Neural crest cell (in vitro differentiated cells): ENCODE results near the gene RPL36A. TPM values are rescaled to one million over a fixed set of nuclear protein-coding genes. Genes with fewer than 3 reads are reported as not detected.

ENCODE experiments used
- DNase-seq: peaks from one replicate; pipeline ENCODE4 v3.0.0; 2021; ENCODE audit warnings: low read depth, mixed read lengths, low spot score
- H3K27ac Mint-ChIP-seq: one replicate; pipeline ENCODE4 v1.8.0; 2021; ENCODE audit warnings: mild to moderate bottlenecking, mixed read lengths; ENCODE audit not compliant: unreplicated experiment
- H3K27me3 Mint-ChIP-seq: 2 replicates; pipeline ENCODE4 v1.8.0; 2021; ENCODE audit warnings: low read depth, mild to moderate bottlenecking, mixed read lengths
- H3K36me3 Mint-ChIP-seq: 2 replicates; pipeline ENCODE4 v1.8.0; 2021; ENCODE audit warnings: low read depth, mild to moderate bottlenecking, mixed read lengths
- H3K4me1 Mint-ChIP-seq: 2 replicates; pipeline ENCODE4 v1.8.0; 2021; ENCODE audit warnings: mixed read lengths
- H3K4me3 Mint-ChIP-seq: one replicate; pipeline ENCODE4 v1.8.0; 2021; ENCODE audit warnings: mild to moderate bottlenecking, mixed read lengths
- H3K9me3 Mint-ChIP-seq: 2 replicates; pipeline ENCODE4 v1.8.0; 2021; ENCODE audit warnings: mixed read lengths
- CTCF ChIP-seq: fragments of 200-600 bp; sonication (generic); conservative IDR thresholded peaks from 2 replicates; pipeline ENCODE4 v1.5.0; 2021; ENCODE audit warnings: antibody characterized with exemption, mild to moderate bottlenecking
- total RNA-seq: library from RNA; stranded (reverse); gene quantifications from 2 replicates; pipeline ENCODE4 v1.2.1, GENCODE V29; 2021

RPL36A gene
- total RNA-seq, 1 donor from 2014 or later: 316 TPM

DNA sequence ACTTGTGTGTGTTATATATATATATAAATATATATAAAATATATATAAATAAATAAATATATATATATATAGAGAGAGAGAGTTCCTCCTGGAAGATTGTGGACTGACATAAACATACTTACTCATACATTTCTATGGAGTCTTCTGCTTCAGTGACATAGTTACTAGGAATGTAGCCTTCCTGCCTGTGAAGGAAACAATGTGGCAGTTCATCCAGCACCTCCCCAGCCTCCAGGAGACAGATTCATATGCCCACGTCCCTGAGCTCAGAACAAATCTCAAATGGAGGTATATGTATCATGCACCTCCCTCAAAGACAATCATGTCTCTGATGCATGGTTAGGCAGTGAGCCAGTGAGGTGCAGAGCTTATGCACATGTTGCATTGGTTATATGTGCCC is 30.8 kb upstream of the RPL36A start:
- Mint-ChIP-seq H3K4me3 (no peak overlapping the region), H3K4me1 (no peaks in the 10 kb centered on the region), H3K36me3 (peaks cover 2% of the 10 kb centered on the region), H3K27me3 (no peaks in the 10 kb centered on the region), H3K9me3 (peaks cover 2% of the 10 kb centered on the region), H3K27ac (no peak overlapping the region)
- TF ChIP-seq CTCF: no peak
- DNase-seq: no peak

DNA sequence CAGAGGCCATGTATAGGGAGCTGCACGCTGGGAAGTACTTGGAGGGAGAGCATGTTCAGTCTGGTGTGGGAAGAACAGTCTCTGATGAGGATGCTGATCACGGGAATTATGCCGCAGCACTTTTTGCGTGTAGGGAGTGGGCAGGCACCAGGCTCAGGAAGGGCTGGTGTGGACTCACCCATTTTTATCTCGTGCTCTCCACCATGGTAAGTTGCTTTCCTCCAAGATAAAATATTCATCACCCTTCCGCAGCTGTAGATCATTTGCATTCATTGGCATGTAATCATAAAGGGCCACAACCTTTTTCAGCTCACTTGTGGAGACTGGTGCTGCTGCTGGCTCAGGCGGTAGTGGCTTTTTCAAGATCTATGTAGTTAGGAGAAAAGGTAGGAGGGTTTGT is 30.4 kb upstream of the RPL36A start:
- Mint-ChIP-seq H3K27ac (no peak overlapping the region), H3K4me1 (no peaks in the 10 kb centered on the region), H3K27me3 (no peaks in the 10 kb centered on the region), H3K9me3 (peaks cover 2% of the 10 kb centered on the region), H3K36me3 (no peaks in the 10 kb centered on the region), H3K4me3 (no peak overlapping the region)
- no peak for TF ChIP-seq CTCF
- DNase-seq: no peak

DNA sequence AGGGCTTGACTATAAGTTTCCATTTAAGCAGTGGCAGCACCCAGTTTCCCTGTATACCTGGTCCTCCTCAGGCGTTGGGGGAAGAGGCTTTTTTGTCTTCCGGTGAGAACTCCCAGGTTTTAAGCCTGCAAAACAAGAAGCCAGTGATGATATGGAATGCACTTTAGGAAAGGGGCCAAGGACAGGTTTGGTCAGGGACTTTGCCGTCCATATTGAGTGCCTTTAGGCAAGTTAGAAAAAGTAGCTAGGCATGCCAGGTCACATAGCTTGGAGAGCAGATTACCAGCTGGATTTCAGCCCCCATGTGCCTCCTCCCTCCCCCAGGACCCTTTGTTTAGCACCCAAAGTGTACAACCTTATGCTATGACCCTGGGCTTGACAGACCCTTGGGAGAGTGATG is 28.7 kb upstream of the RPL36A start:
- Mint-ChIP-seq H3K36me3 (no peaks in the 10 kb centered on the region), H3K27ac (no peak overlapping the region), H3K27me3 (no peaks in the 10 kb centered on the region), H3K4me3 (no peak overlapping the region), H3K9me3 (no peaks in the 10 kb centered on the region), H3K4me1 (no peaks in the 10 kb centered on the region)
- no peak for TF ChIP-seq CTCF
- DNase-seq: no peak

DNA sequence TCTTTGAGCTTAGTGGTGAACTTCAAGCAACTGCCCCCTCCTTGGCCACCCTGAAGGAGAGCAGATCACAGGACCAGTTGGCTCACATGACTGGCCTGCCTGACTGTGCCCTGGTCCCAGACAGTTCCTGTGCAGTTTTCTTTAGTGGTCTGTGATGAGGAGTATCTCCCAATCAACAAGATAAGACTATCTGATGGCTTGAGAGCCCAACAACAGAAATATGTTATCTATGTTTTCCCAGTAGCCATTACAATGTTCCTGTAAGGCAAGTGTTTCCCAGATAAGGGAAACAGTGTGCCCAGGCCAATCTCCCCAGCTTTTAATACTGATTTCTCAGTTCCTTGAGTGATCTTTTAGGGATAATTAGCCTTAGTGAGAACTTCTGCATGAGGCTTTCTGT is 28.1 kb upstream of the RPL36A start:
- H3K27me3 Mint-ChIP-seq: no peaks in the 10 kb centered on the region
- H3K4me1 Mint-ChIP-seq: no peaks in the 10 kb centered on the region
- no peak for DNase-seq
- no peaks in the 10 kb centered on the region for H3K36me3 Mint-ChIP-seq
- H3K9me3 Mint-ChIP-seq: no peaks in the 10 kb centered on the region
- no peak overlapping the region for H3K4me3 Mint-ChIP-seq
- TF ChIP-seq CTCF: no peak
- H3K27ac Mint-ChIP-seq: peak overlapping the region; percentile 72

- Mint-ChIP-seq H3K9me3 (no peaks in the 10 kb centered on the region), H3K27me3 (peaks cover 2% of the 10 kb centered on the region), H3K4me1 (no peaks in the 10 kb centered on the region), H3K27ac (no peak overlapping the region), H3K36me3 (no peaks in the 10 kb centered on the region), H3K4me3 (no peak overlapping the region)
- no peak for TF ChIP-seq CTCF
- no peak for DNase-seq
Measured at GRCh38 chrX:101365301-101365795, 25.5 kb upstream of the RPL36A start.

DNA sequence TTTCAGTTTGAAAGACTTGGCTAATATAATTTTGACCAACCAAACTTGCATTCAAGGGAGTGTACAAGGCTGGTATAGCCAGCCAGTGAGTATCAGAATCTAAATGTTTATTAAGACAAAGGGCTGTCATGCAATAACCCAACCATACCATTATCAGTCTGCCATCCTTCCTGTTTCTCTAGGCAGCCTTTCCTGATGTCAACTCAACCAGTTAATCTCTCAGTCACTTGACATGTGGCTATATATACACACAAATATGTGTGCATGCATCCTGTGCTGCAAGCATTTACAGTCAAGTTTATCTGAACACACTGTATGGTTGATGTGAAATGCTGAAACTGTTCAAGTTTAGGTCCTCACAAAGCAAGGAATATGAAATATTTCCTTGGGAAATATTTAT is 22.0 kb upstream of the RPL36A start:
- no peaks in the 10 kb centered on the region for H3K36me3 Mint-ChIP-seq
- no peak overlapping the region for H3K4me3 Mint-ChIP-seq
- no peak for DNase-seq
- TF ChIP-seq CTCF: no peak
- peaks cover 2% of the 10 kb centered on the region for H3K27me3 Mint-ChIP-seq
- H3K27ac Mint-ChIP-seq: no peak overlapping the region
- H3K9me3 Mint-ChIP-seq: no peaks in the 10 kb centered on the region
- no peaks in the 10 kb centered on the region for H3K4me1 Mint-ChIP-seq
